NOMO-1 treated with DMSO at 0.1 percent for 48 hours (cell line): ENCODE results near the gene ZNF471.

Experiments used
- DNase-seq: peaks from one replicate; lab custom pipeline; 2025; ENCODE audit not compliant: unreplicated experiment; lab: John Stamatoyannopoulos, UW

ZNF471 gene

GRCh38 chr19:56507446-56508289, at the start of gene ZNF471:
ZNF471 (plus strand) TSS chr19:56507855; CDS start chr19:56511572, 3,717 bp downstream.
- no peak for DNase-seq

GRCh38 chr19:56474308-56474707, 33.3 kb upstream of the ZNF471 start:
- DNase-seq: no peak

- no peak for DNase-seq
Measured at GRCh38 chr19:56476093-56476492, 31.6 kb upstream of the ZNF471 start.

- DNase-seq: no peak
Measured at GRCh38 chr19:56476651-56477428, 30.8 kb upstream of the ZNF471 start, which contains the start of gene ZNF667. ZNF667 (minus strand) TSS chr19:56477345; CDS start chr19:56462370, 14,975 bp downstream.

- no peak for DNase-seq
Measured at GRCh38 chr19:56477429-56478338, 30.0 kb upstream of the ZNF471 start.

- no peak for DNase-seq
Measured at GRCh38 chr19:56491399-56491798, 16.3 kb upstream of the ZNF471 start.

- DNase-seq: no peak
Measured at GRCh38 chr19:56504581-56504980, 3.1 kb upstream of the ZNF471 start.

GRCh38 chr19:56508290-56508778, 679 bp downstream of the ZNF471 start:
- no peak for DNase-seq

- DNase-seq: no peak
Measured at GRCh38 chr19:56525214-56525860, 17.7 kb downstream of the ZNF471 start.

GRCh38 chr19:56537442-56537841, 29.8 kb downstream of the ZNF471 start:
- no peak for DNase-seq

- DNase-seq: no peak
Measured at GRCh38 chr19:56538254-56538760, 30.7 kb downstream of the ZNF471 start.

GRCh38 chr19:56538761-56539263, 31.2 kb downstream of the ZNF471 start, which contains the start of gene ZFP28:
ZFP28 (plus strand) TSS chr19:56538948; CDS start chr19:56539019, 71 bp downstream.
- no peak for DNase-seq

GRCh38 chr19:56543776-56544175, 36.1 kb downstream of the ZNF471 start:
- no peak for DNase-seq

- DNase-seq: no peak
Measured at GRCh38 chr19:56547535-56547934, 39.9 kb downstream of the ZNF471 start.

- no peak for DNase-seq
Measured at GRCh38 chr19:56554272-56554869, 46.7 kb downstream of the ZNF471 start.

GRCh38 chr19:56562766-56563165, 55.1 kb downstream of the ZNF471 start:
- DNase-seq: no peak

- no peak for DNase-seq
Measured at GRCh38 chr19:56566904-56567273, 59.2 kb downstream of the ZNF471 start.

GRCh38 chr19:56567274-56568120, 59.8 kb downstream of the ZNF471 start, which contains the start of gene ZNF470:
ZNF470 (plus strand) TSS chr19:56567468; CDS start chr19:56570312, 2,844 bp downstream.
- DNase-seq: peak; percentile 86
